Stimulated activated CD4-positive, alpha-beta T cell treated with anti-CD3 and anti-CD28 coated beads, Interleukin-1b, Interleukin-23, amount 100 ng/mL, for 24 hours (primary cell): ENCODE measurements around the gene FAM118A.
"Not testable (repeated sequence)": the region's sequence is repeated elsewhere in the genome, so short reads cannot be mapped to it uniquely, and the experiment has no call there.

Experiments
- DNase-seq, 4 experiments: peaks; one replicate each; pipeline ENCODE4 v3.0.0-alpha.2; 2020; ENCODE audit warnings: low read depth in 4 of 4, low spot score in 1 of 4

The FAM118A gene

GRCh38 chr22:45366713-45367112 is 57.0 kb downstream of the FAM118A start:
- no peak for DNase-seq

- not testable (repeated sequence) for DNase-seq
These were observed 63.9 kb downstream of the FAM118A start for GRCh38 chr22:45373592-45373991.

- no peak for DNase-seq
These were observed 66.3 kb downstream of the FAM118A start for GRCh38 chr22:45376009-45376408.

- no peak for DNase-seq
These were observed 67.0 kb downstream of the FAM118A start for GRCh38 chr22:45376703-45377102.

- no peak for DNase-seq
These were observed 71.6 kb downstream of the FAM118A start for GRCh38 chr22:45381348-45381747.

GRCh38 chr22:45389546-45389945 is 79.8 kb downstream of the FAM118A start:
- DNase-seq: no peak
